Measurements from ENCODE around the gene GRB10.

Gene GRB10

DNA sequence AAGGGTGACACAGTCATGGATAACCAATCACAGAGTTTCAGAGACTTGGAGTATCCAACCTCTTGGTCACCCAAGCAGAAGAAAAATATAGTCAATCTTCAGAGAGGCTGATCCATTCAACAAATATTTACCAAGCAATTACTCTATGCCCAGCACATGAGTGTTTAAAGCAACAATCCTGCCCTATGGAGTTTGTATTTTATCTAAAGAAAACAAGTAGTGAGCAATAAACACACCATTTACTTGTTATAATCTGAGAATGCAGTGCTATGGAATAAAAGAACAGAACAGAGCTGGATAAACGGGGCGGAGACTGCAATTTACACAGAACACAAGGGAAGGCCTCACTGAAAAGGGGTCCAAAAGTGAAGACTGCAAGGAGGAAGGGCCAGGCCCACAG lies 63.8 kb downstream of the GRB10 start:
- DNase-seq = no peak

DNA sequence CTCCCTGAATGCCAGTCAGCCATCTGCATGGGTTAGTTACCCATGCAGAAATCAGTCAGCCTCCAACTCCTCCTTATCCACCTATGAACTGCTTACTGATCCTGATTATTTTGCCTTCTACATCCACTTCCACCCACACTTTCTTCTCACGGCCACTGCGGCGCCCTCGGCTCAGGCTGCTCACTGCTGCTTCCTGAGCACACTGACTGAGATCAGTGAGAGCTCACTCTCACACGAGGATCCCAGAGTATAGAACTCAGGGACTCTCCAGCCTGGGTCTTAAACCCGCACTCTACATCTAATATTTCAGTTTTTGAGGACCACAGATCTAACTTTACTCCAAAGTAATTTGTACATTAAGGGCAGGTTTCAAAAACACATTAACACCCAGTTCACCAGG lies 64.4 kb downstream of the GRB10 start:
- no peak for DNase-seq

DNA sequence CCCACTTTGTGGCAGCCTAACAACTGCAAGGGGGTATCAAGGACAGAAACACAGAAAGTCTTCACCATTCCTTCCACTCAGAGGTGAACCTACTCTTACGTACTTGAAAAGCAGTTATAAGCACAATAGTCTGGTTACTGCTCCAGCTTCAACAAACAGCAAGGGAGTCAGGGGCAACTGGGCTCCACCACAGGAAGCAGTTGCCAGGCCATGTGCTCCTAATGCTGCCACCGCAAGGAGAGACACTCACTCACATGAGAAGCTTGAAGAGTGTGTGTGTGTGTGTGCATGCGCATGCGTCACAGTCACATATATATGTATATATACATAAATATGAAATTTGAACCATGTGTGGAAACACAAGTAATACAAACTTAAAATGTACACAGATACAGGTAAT lies 65.5 kb downstream of the GRB10 start:
- no peak for DNase-seq

DNA sequence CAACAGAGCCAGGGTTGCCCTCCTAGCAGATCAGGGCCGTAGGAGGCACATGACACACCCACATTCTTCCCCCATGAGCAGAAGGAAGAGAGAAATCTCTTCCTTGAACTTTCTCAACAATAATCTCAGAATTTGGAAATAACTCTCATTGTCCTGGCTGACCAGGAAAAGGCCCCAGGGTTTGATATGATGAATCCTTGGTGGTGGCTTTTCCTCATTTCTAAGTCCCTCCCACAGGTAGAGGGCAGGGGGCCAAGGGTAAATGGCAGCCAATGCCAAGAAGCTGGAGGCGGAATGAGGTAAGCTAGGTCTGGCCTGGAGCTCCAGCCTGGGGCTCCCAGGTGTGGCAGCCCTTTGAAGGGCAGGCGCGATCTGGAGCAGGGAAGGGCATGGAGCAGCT lies 67.8 kb downstream of the GRB10 start:
- DNase-seq = no peak

DNA sequence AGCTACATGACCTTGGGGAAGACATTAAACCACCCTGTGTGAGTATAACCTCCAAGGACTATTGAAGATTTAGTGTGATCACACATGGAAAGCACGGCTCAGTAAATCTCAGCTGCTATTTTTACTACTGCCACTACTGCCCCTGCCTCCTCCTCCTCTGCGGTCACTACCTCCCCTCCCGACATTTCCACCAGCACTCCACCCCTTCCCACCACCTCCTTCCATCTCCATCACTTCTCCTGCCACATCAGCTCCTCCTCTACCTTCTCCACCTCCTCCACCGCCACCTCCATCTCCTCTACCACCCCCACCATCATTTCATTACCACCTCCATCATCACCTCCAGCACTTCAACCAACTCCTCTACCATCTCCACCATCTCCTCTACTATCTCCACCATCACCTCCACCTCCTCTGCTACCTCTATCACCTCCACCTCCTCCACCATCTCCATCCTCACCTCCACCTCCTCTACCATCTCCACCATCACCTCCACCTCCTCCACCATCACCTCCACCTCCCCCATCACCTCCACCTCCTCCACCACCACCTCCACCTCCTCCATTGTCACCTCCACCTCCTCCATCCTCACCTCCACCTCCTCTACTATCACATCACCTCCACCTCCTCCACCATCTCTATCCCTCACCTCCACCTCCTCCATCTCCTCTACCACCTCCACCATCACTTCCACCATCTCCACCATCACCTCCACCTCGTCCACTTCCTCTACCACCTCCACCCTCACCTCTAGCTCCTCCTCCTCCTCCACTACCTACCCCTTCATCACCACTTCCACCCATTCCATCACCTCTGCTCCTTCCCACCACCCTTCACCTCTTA lies 69.4 kb downstream of the GRB10 start:
- no peak for DNase-seq

DNA sequence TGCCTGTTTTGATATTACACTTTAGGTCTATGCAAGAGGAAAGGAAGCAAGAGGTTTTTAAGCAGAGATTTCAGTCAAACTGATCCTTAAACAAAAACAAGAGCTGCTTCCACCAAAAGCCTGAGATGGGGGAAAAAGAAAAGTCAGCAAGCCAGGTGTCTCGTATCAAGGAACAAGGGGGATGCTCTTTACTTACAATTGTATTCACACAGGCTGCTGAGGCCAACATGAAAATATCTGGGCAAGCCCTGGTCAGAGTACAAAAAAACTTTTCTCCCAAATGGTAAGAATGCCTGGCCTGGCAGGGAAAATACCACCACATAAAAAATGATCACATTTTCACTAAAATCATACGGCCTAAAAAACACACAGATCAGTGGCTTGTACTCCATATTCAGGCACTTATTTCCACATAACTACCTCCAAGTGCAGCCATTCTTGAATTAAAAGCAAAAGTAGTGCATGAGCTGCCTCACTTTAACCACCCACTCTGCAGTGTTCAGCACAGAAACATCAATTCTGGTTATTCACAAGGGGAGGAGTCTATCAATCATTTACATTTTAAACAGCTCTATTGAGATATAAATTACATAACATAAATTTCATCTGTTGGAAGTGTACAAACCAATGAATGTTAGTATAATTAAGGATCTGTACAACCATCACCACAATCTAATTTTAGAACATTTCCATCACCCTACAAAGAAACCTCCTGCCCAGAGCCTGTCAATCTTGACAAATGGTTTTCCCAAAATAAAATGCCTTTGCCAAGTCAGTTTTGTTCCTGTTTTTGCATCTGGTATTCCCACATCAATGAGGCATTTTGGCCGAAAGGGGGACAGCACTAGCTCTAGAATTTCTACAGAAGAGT lies 70.2 kb downstream of the GRB10 start:
- DNase-seq = peak; percentile 16

DNA sequence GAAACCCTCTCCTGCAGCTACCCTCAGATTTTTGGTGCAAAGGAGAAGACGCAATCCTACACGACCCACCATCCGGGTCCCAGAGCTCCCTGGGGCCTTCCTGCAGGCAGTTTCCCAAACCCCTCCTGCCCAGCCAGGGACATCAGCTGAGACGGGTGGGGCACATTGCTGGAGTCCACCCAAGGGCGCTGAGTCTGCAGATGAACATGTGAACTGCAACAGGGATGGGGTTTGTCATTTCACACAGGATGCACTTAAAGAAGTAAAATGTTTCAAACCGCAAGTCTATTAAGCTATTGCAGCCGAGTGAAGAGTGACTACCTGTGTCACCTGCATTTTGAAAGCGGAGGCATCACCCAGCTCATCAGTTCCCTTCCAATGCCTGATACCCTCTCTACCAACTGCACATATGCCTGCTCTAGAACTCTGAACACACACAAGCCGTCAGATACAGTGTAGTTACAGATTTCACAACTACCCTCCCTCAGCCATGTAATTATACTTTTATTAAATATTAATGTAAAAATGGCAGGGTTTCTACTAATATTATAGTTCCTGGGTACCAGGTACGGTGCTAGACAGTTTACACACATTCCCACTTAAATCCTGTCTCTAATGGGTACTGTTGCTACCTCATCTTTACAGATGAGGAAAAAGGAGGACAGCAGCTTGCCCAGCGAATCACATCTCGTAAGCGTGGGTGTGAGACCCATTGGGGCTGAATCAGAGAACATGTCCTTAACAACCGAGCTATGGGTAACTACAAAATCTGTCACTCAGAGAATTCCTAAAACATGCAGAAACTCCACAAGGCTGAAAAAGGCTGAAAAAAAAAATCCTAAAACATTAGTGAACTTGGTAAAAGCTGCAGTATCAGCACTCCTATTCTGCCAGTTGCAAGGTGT lies 71.2 kb downstream of the GRB10 start:
- DNase-seq = peak; percentile 18

DNA sequence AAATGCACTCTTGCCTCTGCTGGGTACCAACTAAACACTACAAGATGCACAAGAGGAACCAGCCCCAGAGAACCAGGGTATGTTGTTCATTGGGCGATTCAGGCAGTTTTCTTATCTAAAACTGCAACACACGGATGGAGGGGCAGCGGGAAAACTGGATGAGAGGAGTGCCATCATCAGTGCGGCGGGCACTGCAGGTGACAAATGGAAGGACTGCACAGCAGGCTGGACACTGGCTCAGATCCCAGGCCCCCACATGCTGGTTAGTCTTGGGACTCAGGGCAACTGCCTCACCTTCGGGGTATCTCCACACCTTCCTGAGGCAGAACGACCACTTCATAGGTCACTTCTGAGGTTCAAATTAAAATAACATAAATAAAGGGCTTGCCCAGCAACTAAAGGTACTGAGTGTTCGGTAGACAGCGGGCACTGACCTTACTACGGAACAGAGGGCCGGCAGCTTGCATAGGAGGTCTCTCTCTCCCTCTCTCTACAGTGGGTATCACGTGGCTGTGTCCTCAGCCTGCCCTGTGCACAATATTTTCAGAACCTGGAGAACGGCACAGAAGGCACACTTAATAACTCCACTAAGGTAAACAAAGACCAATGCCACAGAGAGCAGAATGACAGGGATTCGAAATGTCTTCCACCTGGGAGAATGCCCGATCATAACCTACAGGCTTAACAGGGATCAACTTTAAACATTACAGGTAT lies 72.1 kb downstream of the GRB10 start:
- no peak for DNase-seq

DNA sequence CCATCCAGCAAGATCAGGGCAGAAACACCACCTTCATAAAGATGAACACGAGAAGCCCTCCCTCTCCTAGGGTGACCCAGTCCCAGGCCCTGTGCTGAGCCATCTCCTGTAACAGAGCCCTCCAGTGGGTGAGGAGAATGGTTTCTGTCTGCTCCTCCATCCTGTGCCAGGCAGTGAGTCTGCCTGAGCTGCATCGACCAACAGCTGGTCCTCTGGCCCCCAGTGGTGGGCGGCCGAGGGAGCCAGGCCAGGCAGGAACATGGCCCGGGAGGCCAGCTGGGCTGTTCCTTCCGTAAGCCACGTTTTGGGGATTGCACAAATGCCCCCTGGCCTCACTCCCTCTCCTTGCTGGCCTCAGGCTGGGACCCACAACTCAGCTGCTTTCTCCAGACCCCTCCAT lies 73.5 kb downstream of the GRB10 start:
- DNase-seq = no peak

DNA sequence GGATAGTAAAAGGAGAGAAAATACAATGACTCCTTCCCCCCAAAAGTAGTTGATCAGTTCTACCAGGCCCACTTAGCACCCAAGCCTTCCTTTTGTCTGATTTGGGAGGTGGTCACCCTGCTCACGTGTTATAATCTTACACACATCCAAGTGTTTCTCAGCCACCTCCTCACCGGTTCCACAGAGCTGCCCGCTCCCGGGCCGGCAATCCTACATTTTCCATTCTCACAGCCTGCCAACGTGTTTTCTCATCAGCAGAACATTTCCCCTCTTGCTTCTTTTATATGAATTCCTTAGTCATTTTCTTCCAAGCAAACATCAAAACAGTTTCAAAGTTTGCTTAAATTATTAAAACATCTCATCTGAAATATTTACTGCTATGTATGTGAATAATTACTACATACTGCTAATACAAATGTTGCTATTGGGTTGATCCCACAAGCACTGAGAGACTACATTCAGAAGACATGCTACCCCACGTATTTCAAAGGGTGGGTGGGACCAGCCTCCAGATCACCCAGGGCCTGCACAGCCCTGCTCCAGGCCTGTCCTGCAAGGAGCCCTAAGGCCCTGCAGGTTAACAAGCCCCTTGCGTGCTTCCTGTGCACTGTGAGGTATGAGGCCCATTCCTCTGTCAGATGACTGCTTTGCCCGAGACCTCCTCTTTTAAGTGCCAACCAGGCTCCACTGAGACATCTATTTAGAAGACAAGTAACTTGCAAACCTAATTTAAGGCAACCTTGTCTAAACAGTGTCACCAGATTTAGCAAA lies 75.3 kb downstream of the GRB10 start:
- DNase-seq = no peak

DNA sequence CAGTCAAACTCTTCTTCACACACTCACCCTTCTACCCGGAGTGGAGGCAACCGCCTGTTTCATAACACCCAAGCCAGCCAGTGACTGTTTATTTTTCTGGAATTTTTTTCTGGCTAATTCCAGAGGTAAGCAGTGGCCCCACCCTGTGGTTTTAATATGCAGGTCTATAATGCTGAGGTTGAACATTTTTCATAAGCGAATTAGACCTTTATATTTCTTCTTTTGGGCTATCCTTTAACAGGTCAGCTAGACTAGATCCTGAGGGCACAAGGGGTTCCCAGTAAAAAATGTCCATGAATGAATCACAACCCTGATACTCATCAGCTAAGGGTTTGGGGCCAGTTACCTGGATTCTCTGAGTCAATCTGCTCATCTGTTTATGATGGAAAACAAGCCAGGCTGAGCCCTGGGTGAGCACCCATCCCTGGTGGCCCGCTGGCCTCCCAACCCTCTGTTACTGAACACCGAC lies 76.2 kb downstream of the GRB10 start:
- no peak for DNase-seq

DNA sequence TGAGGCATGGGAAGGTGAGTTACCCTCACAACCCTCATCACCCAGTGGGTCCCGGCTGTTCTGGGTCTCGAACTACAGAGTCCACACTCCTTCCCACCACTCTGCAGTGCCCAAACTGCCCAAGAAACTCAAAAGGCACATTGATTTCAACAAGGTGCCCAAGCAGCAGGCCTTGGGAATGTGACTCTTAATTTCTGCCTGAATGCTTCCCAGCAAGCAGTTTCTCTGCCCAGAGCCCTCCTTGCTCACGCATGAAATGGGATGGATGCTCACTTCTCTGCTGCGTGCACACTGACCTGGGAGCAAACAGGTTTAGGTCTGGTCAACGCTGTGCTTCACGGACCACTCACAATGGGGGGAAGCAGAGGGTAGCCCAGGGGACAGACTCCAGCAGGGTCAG lies 77.9 kb downstream of the GRB10 start:
- DNase-seq = no peak

DNA sequence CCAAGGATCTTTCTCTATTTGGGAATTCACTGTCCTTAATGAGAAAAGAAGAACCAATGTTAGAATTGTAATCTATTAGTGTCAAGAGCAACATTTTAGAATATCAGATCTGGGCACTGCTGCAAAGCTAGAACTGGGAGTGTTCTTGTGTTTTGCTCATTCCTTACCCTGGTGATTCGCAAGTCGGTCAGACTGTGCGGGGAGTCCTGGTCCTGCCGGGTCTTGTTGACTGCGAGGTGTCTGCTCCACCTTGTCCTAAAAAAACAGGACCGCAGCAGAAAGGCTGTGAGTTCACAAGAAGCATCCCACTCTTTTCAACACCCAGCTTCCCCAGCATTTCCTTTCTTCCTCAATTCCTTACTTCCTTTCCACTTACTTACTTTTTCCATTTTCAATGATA lies 79.0 kb downstream of the GRB10 start:
- DNase-seq = no peak

DNA sequence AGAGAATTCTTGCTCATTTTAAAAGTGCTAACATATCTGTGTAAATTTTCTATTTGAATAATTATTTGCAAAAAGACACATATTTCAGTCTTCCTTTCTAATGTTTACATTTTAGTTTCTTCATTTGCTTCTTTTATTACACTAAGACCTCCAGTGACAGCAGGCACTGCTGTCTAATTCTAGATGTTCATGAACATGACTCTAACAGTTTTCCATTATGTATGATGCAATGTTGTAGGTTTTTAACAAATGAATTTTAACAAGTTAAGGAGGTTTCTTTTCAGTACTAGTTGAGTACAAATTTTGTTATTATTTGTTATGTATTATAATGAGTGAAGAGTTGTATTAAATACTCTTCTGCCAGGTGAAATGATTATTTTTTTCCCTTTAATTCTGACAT lies 83.6 kb downstream of the GRB10 start:
- no peak for DNase-seq

DNA sequence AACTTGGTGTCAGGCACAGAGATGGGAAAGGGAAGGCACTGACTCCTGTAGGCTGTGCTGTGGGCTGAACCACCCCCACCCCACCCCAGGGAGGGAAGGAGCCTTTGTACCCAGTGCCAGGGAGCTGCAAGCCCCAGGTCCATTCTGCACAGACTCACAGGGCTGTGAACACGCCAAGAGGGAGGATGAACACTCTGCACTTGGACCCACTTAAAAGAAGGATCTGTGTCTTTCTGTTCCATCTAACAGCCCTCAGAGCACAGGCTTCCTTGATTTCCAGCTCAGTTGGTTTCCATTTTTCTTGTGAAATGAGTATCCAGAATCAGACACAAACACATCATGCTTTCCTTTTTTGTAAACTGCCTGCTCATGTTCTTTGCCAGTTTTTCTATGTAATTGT lies 84.9 kb downstream of the GRB10 start:
- DNase-seq = no peak

DNA sequence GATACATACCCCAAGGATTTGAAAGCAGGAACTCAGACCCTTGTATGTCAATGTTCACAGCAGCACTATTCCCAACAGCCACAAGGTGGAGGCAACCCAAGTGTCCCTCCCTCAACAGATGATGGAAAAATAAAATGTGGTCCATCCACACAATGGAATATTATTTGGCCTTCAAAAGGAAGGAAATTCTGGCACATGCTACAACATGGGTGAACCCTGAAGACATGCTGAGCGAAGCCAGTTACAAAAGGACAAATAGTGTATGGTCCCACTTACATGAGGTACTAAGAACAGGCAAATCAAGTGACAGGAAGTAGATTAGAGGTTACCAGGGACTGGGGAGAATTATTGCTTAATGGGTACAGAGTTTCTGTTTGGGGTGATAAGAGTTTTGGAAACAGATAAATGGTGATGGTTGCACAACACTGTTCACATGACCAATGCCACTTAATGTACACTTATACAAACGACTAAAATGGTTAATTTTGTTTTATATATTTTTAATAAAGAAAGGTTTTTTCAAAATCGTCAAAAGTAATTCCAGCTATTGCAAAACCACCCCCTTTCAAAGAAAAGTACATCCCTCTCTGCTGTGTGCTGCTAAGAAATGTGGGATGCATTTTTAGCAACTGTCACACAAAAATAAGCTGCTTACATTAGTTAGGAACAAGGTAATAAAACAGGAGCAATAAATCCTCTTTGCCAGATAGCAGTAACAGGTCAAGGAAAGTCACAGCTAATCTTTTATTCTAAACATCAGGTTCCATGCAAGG lies 85.7 kb downstream of the GRB10 start:
- no peak for DNase-seq

DNA sequence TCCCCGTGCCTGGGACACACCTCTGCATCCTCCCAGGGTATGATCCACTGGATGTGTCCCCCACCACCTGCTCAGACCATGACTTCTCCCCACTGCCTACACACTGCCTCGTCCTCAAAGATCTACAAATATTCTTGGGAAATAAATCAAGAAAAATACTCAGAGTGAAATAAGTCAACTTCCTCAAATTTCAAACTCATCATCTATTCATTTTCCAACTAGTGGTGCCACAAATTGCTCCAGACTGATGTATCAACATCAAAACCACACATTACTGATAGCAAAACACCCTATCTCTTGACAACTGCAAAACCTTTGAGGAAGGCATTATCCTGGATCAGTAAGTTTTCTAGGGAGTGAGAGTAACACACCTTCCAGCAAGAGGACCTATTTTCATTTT lies 87.7 kb downstream of the GRB10 start:
- no peak for DNase-seq

DNA sequence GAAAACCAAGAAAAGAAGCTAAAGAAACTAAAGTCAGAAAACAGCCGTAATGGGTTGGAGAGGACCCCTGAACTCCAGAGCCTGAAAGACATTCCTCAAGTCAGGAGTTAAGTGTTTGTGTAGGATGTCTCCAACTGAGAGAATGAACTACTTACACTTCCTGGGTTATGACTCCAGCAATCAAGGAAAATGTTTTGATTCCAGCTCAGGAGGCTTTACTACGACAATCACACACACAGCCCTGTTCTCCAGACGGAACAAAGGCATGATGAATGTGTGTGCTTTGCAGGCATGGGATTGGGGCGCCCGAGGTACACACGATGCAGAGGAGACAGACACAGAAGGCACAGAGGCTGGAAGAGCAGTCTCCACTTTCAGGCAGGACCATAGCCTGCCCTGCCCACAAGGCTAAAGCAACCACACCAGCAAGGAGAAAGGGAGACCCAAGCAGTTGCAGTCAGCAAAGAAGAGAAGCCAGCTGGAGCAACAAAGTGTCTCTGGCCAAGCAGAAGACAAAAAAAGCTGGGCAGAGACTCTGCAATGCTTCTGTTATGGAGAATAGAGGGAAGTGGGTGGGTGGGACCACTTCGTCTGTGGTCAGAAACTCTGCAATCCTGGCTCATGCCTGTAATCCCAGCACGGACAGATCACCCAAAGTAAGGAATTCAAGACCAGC lies 89.1 kb downstream of the GRB10 start:
- no peak for DNase-seq

DNA sequence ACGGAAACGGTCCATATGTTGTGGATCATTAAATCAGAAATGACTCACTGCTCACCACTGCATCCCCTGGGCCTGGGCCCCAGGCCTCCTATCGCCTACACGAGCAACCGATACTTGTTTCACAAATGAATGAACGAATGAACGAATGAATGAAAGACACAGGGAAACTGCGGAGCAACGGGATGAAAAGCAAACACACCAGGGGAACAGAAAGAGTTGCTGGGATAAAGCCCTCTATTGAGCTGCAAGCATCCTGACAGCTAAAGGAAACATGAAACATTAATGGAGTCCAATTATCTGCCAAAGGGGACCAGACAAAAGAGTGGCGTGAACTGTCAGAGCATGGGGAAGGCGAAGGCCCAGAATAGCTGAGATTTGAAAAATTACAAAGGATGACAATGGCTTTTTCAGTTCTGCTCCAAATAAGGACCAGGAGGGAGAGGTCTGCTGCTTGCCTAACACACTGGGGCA lies 92.1 kb downstream of the GRB10 start:
- DNase-seq = peak; percentile 46

DNA sequence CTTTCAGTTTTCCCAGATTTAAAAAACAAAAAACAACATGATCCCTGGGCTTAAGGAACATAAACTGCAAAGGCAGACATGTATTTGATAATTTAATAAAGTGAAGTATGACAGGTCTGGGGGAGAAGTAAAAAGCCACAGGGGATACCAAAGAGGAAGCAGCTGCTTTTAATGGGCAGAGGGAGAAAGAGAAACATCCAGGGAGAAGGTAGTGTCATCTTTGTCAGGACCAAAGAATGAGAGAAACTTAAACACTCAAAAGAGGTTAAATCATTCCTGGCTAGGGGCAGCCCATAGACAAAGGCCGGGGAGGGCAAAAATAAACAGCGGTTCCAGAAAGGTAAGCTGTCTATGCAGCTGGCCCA lies 94.5 kb downstream of the GRB10 start:
- no peak for DNase-seq
